Skeletal muscle cell (primary cell): Measurements from ENCODE around the gene P2RX5.
A peak's percentile ranks its signal among the peaks of the same experiment; 100 is the strongest.

Experiments
- DNase-seq: peaks from one replicate; pipeline ENCODE4 v3.0.0-alpha.2; 2010; ENCODE audit warnings: low read depth
- H3K4me3 ChIP-seq: 2 replicates; pipeline ENCODE4 v1.5.1; 2011; ENCODE audit warnings: low read depth, mild to moderate bottlenecking, control low read depth, low read length, moderate library complexity

P2RX5 gene

DNA sequence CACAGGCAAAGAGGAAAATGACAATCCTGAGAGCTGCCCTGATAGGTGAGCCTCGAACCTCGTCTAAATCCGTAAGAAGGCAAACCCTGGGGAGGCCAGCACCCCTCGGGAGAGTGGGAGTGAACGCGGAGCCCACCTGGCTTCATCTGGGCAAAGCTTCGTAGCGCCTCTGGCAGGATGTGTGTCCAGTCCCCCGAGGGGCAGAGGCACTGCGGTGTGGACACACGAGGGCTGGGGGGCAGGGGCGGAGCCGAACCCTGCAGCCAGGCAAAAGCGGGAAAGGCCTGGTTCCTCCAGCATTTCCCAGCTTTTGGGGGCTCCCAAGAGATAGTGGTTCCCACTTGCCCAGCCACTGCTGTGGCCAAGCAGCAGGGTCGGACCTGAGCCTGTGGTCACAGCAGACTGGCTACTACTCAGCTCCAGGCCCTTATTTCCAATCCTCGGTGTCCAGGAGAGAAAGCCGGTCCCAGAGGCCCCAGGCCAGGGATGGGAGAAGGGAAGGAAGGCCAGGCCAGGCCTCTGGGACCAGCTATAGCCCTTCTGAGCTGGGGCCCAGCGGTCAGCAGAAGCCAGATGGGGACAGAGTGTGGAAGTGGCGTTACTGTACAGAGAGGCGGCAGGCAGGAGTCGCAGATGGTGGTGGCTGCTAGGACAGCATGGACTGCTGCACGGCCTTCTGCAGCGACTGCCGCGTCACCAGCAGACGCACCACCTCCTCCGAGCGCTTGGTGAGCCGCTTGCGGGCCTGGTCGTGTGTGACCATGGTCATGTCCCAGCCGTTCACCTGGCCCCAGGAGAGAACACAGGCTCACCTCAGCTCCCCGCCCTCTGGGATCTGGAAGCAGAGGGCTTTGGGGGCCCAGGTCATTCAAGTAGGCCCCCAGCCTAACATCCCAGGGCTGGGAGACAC is 32.6 kb downstream of the P2RX5 start:
- no peak for DNase-seq
- H3K4me3 ChIP-seq, result no peak overlapping the region

DNA sequence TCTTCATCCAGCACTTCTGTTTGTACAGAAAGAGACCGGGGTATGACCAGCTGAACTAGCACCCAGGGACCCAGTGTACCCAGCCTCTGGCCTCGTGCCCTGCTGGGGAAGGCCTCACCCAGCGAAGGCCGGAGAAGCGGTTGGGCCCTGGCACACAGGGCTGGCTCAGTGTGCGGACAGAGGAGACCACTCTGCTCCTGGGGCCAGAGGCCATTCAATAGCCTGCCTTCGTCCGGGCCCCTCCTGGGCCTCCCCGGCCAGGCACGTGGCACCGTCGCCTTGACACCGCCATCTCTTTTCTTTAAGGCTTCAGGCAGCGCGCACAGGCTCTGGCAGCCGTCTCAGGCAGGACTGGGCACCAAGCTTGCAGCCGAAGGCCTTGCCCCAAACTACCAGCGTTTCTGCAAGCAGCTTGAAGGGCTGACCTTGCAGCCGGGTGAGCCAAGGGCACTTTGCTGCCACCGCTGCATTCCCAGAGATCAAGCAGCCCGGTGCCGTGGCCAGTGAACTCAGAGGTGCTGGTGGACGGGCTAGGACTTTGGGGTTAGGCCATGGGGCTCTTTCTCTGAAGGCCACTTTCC is 35.6 kb downstream of the P2RX5 start:
- DNase-seq, result no peak
- H3K4me3 ChIP-seq, result no peak overlapping the region

DNA sequence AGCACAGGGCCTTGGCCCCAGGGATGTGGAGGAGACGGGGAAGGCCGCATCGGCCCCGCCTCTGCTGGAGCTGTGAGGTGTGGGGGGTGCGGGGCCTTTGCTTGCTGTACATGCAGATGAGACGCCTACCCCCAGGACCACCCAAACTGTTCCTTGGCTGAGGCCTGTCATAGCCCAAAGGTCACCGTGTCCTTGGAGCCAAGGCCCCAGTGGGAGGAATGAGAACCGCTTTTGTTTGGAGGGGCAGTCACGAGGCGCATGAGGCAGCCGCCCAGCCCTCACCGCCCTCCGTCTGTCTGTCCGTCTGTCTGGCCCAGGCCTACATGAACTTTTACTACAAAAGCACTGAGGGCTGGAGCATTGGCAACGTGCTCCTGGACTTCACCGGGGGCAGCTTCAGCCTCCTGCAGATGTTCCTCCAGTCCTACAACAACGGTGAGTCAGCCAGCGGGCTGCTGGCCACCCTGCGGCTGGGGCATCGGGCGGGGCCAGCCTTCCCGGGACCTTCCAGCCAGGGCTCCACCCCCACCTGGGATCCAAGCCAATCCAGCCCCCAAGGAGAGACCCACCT is 36.3 kb downstream of the P2RX5 start:
- DNase-seq, result peak; percentile 67
- H3K4me3 ChIP-seq, result no peak overlapping the region

DNA sequence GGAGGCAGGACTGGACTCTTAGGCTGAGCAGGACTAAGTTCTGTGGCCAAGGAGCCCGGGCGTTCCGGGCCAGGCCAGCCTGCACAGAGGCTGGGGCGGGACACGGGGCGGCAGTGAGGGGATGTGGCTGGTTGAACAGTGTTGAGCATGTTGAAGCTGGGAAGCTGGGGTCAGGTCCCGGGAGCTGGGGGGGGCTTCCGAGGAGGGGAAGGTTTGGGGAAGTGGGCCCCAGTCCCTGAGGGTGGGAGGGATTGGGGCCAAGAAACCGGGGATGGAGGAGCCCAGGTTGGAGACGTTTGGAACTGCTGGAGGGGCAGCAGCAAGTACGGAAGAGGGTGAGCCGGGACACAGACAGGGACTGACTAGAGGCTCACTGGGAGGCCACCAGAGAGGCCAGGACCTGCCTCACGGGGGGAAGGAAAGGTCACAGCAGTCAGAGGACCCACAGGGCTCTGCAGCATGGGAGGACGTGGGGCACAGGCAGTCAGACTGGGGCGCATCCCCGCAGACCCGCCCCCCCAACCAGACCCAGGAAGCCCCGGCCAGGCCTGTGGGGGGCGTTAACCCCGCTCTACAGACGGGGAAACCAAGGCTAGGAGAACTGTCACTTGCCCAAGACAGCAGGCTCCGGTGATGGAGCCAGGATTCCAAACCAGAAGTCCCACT is 37.0 kb downstream of the P2RX5 start:
- no peak overlapping the region for H3K4me3 ChIP-seq
- no peak for DNase-seq

DNA sequence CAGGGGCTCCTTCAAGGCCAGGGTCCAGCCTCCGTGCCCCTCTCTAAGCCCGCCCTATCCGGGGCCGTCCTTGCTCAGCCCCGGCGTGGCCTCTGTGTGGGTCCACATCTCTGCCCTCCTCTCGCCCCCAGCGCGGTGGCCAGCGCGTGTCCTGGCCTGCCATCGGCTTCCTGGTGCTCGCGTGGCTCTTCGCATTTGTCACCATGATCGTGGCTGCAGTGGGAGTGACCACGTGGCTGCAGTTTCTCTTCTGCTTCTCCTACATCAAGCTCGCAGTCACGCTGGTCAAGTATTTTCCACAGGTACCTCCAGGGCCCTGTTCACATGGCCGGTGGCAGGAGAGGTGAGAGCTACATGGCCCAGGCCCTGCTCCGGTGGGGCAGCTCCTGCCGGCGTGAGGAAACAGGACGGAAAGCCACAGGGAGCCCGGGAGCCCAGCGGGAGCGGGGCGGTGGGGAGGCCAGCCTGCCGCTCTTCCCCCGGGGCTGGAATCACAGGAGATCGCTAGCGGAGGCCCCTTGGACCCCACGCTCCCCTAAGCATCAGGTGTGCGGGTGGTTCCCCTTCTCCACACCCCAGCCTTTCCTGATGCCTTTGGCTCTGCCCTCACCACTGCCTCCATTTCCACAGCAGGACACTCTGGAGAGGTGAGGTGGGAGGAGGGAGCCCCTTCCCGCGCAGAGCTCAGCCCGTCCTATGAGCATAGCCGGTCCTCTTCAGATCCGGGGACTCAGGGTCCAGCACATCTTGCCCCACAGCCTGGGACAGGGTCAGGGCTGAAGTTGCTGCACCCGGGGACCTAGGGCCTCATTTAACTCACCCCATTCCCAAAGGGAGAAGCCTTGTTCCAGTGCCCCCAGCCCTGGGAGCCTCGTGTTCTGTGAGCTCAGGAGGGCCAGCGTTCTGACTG is 37.8 kb downstream of the P2RX5 start:
- no peak overlapping the region for H3K4me3 ChIP-seq
- no peak for DNase-seq

DNA sequence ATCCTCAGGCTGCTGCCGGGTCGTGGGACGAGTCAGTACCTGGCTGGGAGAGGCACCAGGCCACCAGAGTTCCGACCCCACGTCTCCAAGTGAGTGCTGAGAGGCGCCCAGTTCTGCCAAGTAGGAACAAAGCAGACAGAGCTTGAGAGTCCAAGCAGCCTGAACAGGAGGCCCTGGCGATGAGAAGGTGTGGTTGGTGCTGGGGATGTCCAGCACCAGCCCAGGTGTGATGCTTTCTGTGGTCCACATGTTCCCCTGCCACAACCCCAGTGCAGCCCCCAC is 38.4 kb downstream of the P2RX5 start:
- DNase-seq, result no peak
- H3K4me3 ChIP-seq, result no peak overlapping the region

DNA sequence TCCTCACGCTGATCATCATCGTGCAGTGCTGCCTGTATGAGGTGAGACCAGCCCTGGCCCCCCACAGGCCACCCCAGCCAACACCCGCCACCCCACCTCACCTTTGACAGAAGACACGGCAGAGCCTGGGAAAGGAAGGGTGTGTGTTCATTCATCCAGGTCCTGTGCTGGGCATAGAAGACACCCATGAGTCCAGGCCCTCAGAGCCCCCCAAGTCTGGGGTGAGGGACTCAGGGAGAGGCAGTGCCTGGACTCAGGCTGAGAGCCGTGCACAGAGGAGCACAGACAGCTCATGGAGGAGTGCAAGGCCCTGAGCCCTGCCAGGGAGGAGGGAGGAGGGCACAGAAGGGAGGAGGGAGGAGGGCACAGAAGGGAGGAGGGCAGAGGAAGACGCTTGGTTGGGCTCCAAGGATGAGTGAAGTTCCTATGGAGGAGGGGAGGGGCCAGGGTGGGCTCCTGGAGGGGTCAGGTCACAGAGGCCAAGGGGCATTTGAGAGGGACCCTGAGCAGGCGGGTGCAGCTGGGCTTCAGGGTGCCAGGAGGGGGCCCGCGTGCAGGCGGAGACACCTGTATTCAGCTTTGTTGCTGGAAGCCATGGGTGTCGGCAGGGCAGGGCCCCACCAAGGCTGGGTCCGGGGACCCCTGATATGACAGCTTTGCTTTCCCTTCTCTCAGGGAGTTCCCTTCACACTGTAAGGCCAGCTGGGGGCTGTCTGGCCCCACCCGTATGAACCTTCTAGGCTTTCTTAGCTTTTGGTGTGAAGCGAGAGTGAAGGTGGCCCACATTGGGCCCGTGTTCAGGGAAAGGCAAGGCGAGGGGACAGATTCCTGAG is 39.0 kb downstream of the P2RX5 start:
- no peak overlapping the region for H3K4me3 ChIP-seq
- no peak for DNase-seq

DNA sequence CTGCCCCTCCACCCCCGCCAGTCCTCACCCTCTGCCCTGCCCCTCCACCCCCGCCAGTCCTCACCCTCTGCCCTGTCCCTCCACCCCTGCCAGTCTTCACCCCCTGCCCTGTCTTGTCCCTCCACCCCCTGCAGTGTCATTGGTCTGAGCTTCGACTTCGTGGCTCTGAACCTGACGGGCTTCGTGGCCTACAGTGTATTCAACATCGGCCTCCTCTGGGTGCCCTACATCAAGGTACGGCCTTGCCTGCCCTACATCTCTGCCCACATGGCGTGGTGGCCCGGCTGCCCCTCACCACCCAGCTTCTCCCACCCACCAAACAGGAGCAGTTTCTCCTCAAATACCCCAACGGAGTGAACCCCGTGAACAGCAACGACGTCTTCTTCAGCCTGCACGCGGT is 39.6 kb downstream of the P2RX5 start:
- no peak overlapping the region for H3K4me3 ChIP-seq
- no peak for DNase-seq

DNA sequence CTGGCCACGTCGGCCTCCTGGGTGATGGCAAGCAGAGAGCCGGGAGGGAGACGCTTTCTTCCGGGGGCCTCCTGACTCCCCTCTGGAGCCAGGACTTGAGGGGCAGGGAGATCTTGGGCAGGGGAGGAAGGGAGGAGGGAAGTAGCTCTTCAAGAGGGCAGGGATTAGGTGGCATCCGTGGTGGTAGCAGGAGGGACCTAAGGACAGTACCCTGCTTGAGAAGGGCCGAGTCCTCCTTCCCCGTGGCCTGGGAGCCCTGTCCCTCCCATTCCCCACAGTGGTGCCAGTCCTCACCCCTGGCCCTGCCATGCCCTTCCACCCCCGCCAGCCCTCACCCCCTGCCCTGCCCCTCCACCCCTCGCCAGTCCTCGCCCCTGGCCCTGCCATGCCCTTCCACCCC is 40.2 kb downstream of the P2RX5 start:
- no peak for DNase-seq
- no peak overlapping the region for H3K4me3 ChIP-seq

DNA sequence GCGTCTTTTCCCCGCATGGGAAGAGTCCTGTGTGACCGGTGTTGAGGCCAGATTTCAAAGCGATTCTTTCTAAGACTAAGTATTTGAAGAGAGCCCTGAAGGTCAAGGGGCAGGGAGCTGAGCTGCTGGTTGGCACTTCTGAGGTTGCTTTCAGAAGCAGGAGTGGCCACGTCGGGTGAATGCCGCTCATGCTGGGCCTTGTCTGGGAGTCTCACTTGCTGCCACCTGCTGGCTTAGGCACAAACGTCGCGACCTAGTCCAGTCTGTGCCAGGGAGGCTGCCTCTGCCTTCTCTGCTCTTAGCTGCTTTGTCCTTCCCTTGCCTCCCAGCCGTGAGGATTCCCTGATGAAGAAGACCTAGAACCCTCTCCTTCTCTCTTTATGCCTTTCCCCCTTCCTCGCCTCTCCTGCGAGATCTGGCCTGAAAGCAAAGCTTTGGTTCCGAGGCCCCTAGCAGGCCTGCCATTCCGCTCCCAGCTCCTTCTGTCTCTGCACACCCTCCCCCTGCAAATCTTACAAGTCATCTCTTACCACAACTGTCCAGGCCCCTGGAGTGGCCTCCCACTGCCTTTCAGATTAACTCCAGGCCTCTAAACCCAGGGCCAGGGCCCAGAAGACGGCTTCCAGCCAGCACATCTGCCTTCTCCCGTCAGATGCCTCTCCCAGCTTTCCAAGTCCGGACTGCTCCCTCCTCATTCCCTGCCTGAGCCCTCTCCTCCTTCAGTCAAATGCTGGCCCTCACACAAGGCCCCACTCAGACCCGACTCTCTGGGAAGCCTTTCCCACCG is 48.0 kb downstream of the P2RX5 start:
- no peak overlapping the region for H3K4me3 ChIP-seq
- DNase-seq, result no peak

DNA sequence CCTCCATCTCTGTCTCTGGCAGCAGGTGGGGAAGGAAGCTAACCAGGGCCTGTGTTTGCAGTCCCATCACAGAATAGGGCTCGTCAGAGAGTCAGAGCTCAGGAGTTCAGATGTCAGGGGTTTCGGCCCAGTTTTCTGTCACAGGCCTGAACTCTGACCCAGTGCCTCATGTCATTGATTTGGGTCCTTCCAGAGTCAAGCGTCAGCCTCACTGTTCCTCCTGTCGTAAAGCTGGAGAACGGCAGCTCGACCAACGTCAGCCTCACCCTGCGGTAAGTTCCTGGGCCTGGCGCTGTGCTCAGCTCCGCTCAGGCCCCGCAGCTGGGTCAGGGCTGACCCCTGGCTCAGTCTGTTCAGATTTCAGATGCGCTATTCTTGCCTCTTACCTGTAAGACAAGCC is 48.7 kb downstream of the P2RX5 start:
- no peak overlapping the region for H3K4me3 ChIP-seq
- DNase-seq, result no peak

DNA sequence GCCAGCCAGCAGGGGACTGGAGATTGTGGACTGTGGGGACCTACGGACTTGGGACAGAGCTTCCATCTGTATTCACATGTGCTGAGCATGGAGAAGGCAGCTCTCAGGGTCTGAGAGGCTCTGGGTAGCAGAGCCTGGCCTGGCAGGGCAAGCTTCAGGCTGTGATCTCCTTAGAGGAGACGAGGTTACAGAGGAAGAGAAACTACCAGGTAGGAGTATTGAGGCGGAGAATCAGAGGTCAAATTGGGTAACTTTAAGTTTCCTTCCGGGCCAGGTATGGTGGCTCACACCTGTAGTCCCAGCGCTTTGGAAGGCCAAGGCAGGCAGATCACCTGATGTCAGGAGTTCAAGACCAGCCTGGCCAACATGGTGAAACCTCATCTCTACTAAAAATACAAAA is 50.6 kb downstream of the P2RX5 start:
- no peak overlapping the region for H3K4me3 ChIP-seq
- no peak for DNase-seq

DNA sequence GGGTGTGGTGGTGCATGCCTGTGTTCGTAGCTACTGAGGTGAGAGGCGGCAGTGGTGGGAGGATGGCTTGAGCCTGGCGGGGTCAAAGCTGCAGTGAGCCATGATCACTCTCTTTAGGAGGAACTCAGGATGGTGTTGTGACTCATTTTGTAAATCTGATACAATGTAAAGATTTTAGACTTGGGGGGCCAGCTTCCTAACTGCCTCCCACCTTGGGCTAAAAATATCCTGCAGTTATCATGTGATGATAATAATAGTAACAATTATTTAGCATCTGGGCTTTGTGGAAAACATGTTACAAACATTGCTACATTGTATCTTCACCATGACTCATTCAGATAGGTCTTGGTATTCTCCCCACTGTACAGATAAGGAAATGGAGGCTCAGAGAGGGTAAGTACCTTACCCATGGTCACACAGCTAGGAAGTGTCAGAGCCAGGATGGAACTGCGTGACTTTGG is 52.0 kb downstream of the P2RX5 start:
- no peak for DNase-seq
- H3K4me3 ChIP-seq, result no peak overlapping the region

DNA sequence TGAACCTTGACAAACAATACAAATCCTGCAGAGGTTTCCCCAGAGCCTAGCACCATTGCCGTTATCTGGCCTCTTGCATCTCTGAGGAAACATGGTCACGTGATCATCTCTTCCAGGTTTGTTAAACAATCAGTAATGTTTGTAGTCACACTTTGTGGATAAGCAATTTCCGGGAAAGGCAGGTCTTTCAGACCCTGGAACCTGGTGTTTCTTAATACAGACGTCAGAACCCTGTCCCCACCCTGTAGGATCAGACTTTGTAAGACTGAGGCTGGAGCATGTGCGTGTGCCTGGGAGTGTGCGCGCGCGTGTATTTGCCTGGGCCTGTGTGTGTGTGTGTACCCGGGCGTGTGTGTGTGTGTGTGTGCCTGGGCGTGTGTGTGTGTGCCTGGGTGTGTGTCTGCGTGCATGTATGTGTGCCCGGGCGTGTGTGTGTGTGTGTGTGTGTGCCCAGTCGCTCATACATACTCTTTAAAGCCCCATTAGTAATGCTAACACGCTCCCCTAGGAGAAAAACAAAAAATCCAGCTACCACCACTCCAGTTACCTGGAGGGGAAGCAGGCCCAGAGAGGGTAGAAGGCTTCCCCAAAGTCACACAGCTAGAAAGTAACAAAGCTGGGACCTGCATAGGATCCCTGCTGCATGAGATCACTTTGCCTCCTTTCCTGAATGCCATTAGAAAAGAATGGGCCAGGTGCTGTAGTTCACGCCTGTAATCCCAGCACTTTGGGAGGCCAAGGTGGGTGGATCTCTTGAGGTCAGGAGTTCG is 54.1 kb downstream of the P2RX5 start:
- H3K4me3 ChIP-seq, result no peak overlapping the region
- no peak for DNase-seq

DNA sequence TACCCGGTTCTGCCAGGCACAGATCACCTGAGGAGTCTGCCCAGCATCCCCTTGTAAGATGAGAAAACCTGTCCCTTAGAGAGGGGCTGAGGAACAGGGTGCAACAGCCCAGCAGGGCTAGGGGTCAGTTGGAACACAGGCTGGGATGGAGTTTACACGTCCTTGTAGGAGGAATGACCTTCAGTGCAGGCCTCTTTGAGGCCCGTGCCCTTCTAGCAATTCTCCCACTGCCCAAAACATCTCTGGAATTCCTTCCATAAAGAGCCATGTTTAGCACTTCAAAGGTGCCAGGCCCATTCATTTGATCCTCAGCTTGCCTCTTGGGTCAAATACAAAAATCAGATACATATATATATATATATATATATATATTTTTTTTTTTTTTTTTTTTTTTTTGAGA is 54.9 kb downstream of the P2RX5 start:
- no peak for DNase-seq

DNA sequence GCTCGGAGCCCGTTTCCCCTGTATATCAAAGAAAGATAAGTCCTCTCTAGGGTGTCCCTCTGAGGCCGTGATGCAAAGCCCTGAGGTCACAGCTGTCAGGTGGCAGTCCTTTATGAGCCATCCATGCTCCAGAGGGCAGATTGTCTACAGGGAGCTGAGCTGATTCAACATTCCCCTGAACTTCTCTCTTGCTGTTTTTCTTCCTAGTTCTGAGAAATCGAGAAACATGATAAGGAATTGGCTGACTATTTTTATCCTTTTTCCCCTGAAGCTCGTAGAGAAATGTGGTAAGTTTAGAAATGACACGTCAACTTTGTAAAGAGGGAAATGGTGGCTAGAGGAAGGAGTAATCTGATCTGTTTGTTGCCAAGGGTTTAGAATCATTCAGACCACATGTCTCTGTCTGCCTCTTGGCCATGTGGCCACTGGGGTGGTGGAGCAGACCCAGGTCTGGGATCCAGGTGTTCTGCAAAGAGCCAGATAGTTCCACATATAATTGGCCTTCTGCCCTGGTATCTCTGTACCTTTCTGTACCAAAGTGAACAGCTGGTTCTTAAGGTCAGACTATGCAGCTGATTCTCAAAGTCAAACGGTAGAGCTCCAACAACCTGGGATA is 55.9 kb downstream of the P2RX5 start:
- H3K4me3 ChIP-seq, result no peak overlapping the region
- no peak for DNase-seq

More for the DNA sequence above, 54.9 kb downstream of the P2RX5 start:
- H3K4me3 ChIP-seq, result no peak overlapping the region

DNA sequence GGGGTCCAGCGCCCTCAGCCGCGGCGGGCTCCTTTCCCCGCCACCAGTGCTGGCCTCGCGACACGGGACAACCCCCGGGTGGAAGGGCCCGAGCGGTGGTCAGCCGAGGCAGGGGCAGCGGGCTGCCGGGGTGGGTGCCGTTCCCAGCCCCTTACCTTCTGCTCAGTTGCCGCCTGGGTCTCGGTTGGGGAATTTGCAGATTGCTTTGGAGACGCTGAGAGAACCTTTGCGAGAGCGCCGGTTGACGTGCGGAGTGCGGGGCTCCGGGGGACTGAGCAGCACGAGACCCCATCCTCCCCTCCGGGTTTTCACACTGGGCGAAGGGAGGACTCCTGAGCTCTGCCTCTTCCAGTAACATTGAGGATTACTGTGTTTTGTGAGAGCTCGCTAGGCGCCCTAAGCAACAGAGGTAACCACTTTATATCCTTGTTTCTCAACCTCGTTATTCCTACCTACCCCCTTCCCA is 59.0 kb downstream of the P2RX5 start:
- H3K4me3 ChIP-seq, result peak overlapping the region; percentile 96
- no peak for DNase-seq
